IPS DF 19.7 (cell line): Measurements from ENCODE around the gene ADAMTS17.

Source experiments
- DNase-seq: peaks from one replicate; pipeline ENCODE4 v3.0.0-alpha.2; 2013; ENCODE audit warnings: low read depth, low spot score

The ADAMTS17 gene

GRCh38 chr15:100249096-100249815 is 92.5 kb downstream of the ADAMTS17 start:
- no peak for DNase-seq

- DNase-seq: no peak
Measured at GRCh38 chr15:100248236-100248635, 93.5 kb downstream of the ADAMTS17 start.

GRCh38 chr15:100247228-100248225 is 94.2 kb downstream of the ADAMTS17 start:
- no peak for DNase-seq

GRCh38 chr15:100245855-100246254 is 95.9 kb downstream of the ADAMTS17 start:
- DNase-seq: no peak

GRCh38 chr15:100245487-100245820 is 96.3 kb downstream of the ADAMTS17 start:
- DNase-seq: no peak

- no peak for DNase-seq
Measured at GRCh38 chr15:100244796-100245486, 96.8 kb downstream of the ADAMTS17 start.

- no peak for DNase-seq
Measured at GRCh38 chr15:100242989-100243388, 98.8 kb downstream of the ADAMTS17 start.

GRCh38 chr15:100241572-100242482 is 99.9 kb downstream of the ADAMTS17 start:
- DNase-seq: no peak

GRCh38 chr15:100236981-100237720 is 104.6 kb downstream of the ADAMTS17 start:
- no peak for DNase-seq

- no peak for DNase-seq
Measured at GRCh38 chr15:100235030-100235617, 106.7 kb downstream of the ADAMTS17 start.

GRCh38 chr15:100234158-100235029 is 107.4 kb downstream of the ADAMTS17 start:
- no peak for DNase-seq

- no peak for DNase-seq
Measured at GRCh38 chr15:100230784-100231183, 111.0 kb downstream of the ADAMTS17 start.

- DNase-seq: no peak
Measured at GRCh38 chr15:100229181-100230163, 112.3 kb downstream of the ADAMTS17 start.

GRCh38 chr15:100227781-100228180 is 114.0 kb downstream of the ADAMTS17 start:
- no peak for DNase-seq

GRCh38 chr15:100226107-100226506 is 115.7 kb downstream of the ADAMTS17 start:
- no peak for DNase-seq

GRCh38 chr15:100224206-100225185 is 117.3 kb downstream of the ADAMTS17 start:
- no peak for DNase-seq

- DNase-seq: no peak
Measured at GRCh38 chr15:100222349-100222715, 119.4 kb downstream of the ADAMTS17 start.
